Measurements from ENCODE around the gene GIMAP8. TPM values are rescaled to one million over a fixed set of nuclear protein-coding genes. Genes with fewer than 3 reads are reported as not detected.
A peak's percentile ranks its signal among the peaks of the same experiment; 100 is the strongest.

The GIMAP8 gene
- total RNA-seq, 2 experiments from 2014 or later, result 11.8 TPM

GRCh38 chr7:150412518-150413488 lies 37.6 kb upstream of the GIMAP8 start:
- H3K4me1 Mint-ChIP-seq (ENCODE audit: low read depth), result peaks cover 5% of the 10 kb centered on the region

GRCh38 chr7:150413640-150414081 lies 36.8 kb upstream of the GIMAP8 start:
- H3K4me3 Mint-ChIP-seq, result no peak overlapping the region
- intact Hi-C loops (cut with micrococcal nuclease), result no loop called here
- no peaks in the 10 kb centered on the region for H3K9me3 Mint-ChIP-seq
- no peaks in the 10 kb centered on the region for H3K27me3 Mint-ChIP-seq
- peaks cover 3% of the 10 kb centered on the region for H3K4me1 Mint-ChIP-seq (ENCODE audit: low read depth)
- DNase-seq, result no peak
- peaks cover 5% of the 10 kb centered on the region for H3K36me3 Mint-ChIP-seq
- ChIA-PET POLR2A (no interaction called here), CTCF (no interaction called here)
- H3K27ac Mint-ChIP-seq, result no peak overlapping the region

More at GRCh38 chr7:150412518-150413488, 37.6 kb upstream of the GIMAP8 start:
- CTCF ChIA-PET, result interaction anchor here (0.7 to 1.0 kb wide), 2 partner anchors 9 to 57 kb away, joined by 3 read pairs; no protein-coding TSS in a partner anchor
- DNase-seq, result no peak
- Mint-ChIP-seq H3K36me3 (peaks cover 7% of the 10 kb centered on the region), H3K27ac (no peak overlapping the region), H3K9me3 (no peaks in the 10 kb centered on the region), H3K4me3 (no peak overlapping the region), H3K27me3 (no peaks in the 10 kb centered on the region)
- intact Hi-C loops (cut with micrococcal nuclease), result no loop called here
- POLR2A ChIA-PET, result no interaction called here

- POLR2A ChIA-PET, result no interaction called here
- intact Hi-C loops (cut with micrococcal nuclease), result no loop called here
- Mint-ChIP-seq H3K4me3 (no peak overlapping the region), H3K4me1 (ENCODE audit: low read depth) (no peaks in the 10 kb centered on the region), H3K36me3 (peaks cover 2% of the 10 kb centered on the region), H3K27ac (no peak overlapping the region), H3K27me3 (no peaks in the 10 kb centered on the region), H3K9me3 (no peaks in the 10 kb centered on the region)
- CTCF ChIA-PET, result no interaction called here
- no peak for DNase-seq
These were observed 35.0 kb upstream of the GIMAP8 start for GRCh38 chr7:150415161-150416153.

GRCh38 chr7:150417239-150417638 lies 33.2 kb upstream of the GIMAP8 start:
- Mint-ChIP-seq H3K9me3 (no peaks in the 10 kb centered on the region), H3K4me3 (no peak overlapping the region), H3K27me3 (no peaks in the 10 kb centered on the region), H3K36me3 (no peaks in the 10 kb centered on the region), H3K27ac (no peak overlapping the region), H3K4me1 (ENCODE audit: low read depth) (peaks cover 5% of the 10 kb centered on the region)
- DNase-seq, result no peak
- intact Hi-C loops (cut with micrococcal nuclease), result no loop called here
- CTCF ChIA-PET, result interaction anchor here (1.5 kb wide), 1 partner anchor 132 kb away, joined by 3 read pairs; no protein-coding TSS in a partner anchor
- POLR2A ChIA-PET, result interaction anchor here (0.6 kb wide), 1 partner anchor 98 kb away, joined by 3 read pairs; no protein-coding TSS in a partner anchor

GRCh38 chr7:150417863-150418262 lies 32.6 kb upstream of the GIMAP8 start:
- Mint-ChIP-seq H3K36me3 (no peaks in the 10 kb centered on the region), H3K27me3 (no peaks in the 10 kb centered on the region), H3K4me1 (ENCODE audit: low read depth) (peaks cover 5% of the 10 kb centered on the region), H3K4me3 (no peak overlapping the region), H3K27ac (no peak overlapping the region), H3K9me3 (no peaks in the 10 kb centered on the region)
- no peak for DNase-seq
- ChIA-PET CTCF (interaction anchor here (0.8 to 1.5 kb wide), 2 partner anchors 31 to 132 kb away, joined by 3 to 4 read pairs; no protein-coding TSS in a partner anchor), POLR2A (no interaction called here)
- intact Hi-C loops (cut with micrococcal nuclease), result no loop called here

- no peak for DNase-seq
- CTCF ChIA-PET, result interaction anchor here (0.6 to 1.4 kb wide), 4 partner anchors 14 to 94 kb away, joined by 3 to 7 read pairs (median 4); a partner anchor contains a TSS
- peaks cover 5% of the 10 kb centered on the region for H3K4me1 Mint-ChIP-seq (ENCODE audit: low read depth)
- H3K27me3 Mint-ChIP-seq, result no peaks in the 10 kb centered on the region
- no peaks in the 10 kb centered on the region for H3K36me3 Mint-ChIP-seq
- no peaks in the 10 kb centered on the region for H3K9me3 Mint-ChIP-seq
- no peak overlapping the region for H3K27ac Mint-ChIP-seq
- intact Hi-C loops (cut with micrococcal nuclease), result loop anchor here (2.0 to 5.0 kb wide), 2 partner anchors 43 to 133 kb away; partner anchors contain the start of gene ZNF775
- H3K4me3 Mint-ChIP-seq, result no peak overlapping the region
- POLR2A ChIA-PET, result no interaction called here
These were observed 30.2 kb upstream of the GIMAP8 start for GRCh38 chr7:150420242-150420641.

GRCh38 chr7:150420987-150421674 lies 29.3 kb upstream of the GIMAP8 start:
- no peaks in the 10 kb centered on the region for H3K27me3 Mint-ChIP-seq
- no peaks in the 10 kb centered on the region for H3K9me3 Mint-ChIP-seq
- H3K4me3 Mint-ChIP-seq, result no peak overlapping the region
- ChIA-PET CTCF (interaction anchor here (0.6 to 2.1 kb wide), 17 partner anchors 8 to 343 kb away, joined by 3 to 19 read pairs (median 4); a partner anchor contains a TSS), POLR2A (no interaction called here)
- DNase-seq, result peak; percentile 91
- intact Hi-C loops (cut with micrococcal nuclease), result loop anchor here (1.0 to 5.0 kb wide), 4 partner anchors 15 to 134 kb away; partner anchors contain the start of gene ZNF775
- no peaks in the 10 kb centered on the region for H3K36me3 Mint-ChIP-seq
- peaks cover 5% of the 10 kb centered on the region for H3K4me1 Mint-ChIP-seq (ENCODE audit: low read depth)
- no peak overlapping the region for H3K27ac Mint-ChIP-seq

GRCh38 chr7:150421831-150422230 lies 28.6 kb upstream of the GIMAP8 start:
- DNase-seq, result no peak
- Mint-ChIP-seq H3K4me1 (ENCODE audit: low read depth) (peaks cover 5% of the 10 kb centered on the region), H3K4me3 (no peak overlapping the region), H3K27me3 (no peaks in the 10 kb centered on the region), H3K36me3 (no peaks in the 10 kb centered on the region), H3K27ac (no peak overlapping the region), H3K9me3 (no peaks in the 10 kb centered on the region)
- intact Hi-C loops (cut with micrococcal nuclease), result loop anchor here (1.0 to 5.0 kb wide), 4 partner anchors 16 to 135 kb away; partner anchors contain the start of gene ZNF775
- ChIA-PET CTCF (interaction anchor here (0.6 to 2.1 kb wide), 17 partner anchors 9 to 805 kb away, joined by 3 to 19 read pairs (median 4); partner anchors contain the start of gene ABCF2), POLR2A (interaction anchor here (0.7 kb wide), 1 partner anchor 519 kb away, joined by 3 read pairs; no protein-coding TSS in a partner anchor)

GRCh38 chr7:150425670-150426069 lies 24.8 kb upstream of the GIMAP8 start:
- CTCF ChIA-PET, result no interaction called here
- Mint-ChIP-seq H3K27ac (no peak overlapping the region), H3K36me3 (no peaks in the 10 kb centered on the region), H3K4me3 (no peak overlapping the region), H3K4me1 (ENCODE audit: low read depth) (peaks cover 5% of the 10 kb centered on the region), H3K9me3 (no peaks in the 10 kb centered on the region), H3K27me3 (peaks cover 1% of the 10 kb centered on the region)
- intact Hi-C loops (cut with micrococcal nuclease), result no loop called here
- DNase-seq, result no peak
- POLR2A ChIA-PET, result no interaction called here

GRCh38 chr7:150428671-150429451 lies 21.6 kb upstream of the GIMAP8 start:
- ChIA-PET CTCF (no interaction called here), POLR2A (no interaction called here)
- Mint-ChIP-seq H3K27me3 (peaks cover 6% of the 10 kb centered on the region), H3K4me3 (no peak overlapping the region), H3K36me3 (no peaks in the 10 kb centered on the region), H3K27ac (no peak overlapping the region), H3K9me3 (no peaks in the 10 kb centered on the region), H3K4me1 (ENCODE audit: low read depth) (peaks cover 4% of the 10 kb centered on the region)
- peak; percentile 48 for DNase-seq
- intact Hi-C loops (cut with micrococcal nuclease), result no loop called here
